T47D (cell line): ENCODE data around the gene AMH.

ENCODE experiments used
- DNase-seq, 2 experiments: peaks; one replicate each; pipeline versions ENCODE4 v3.0.0 to v3.0.0-alpha.2; 2011 to 2012; ENCODE audit warnings: low read depth in 1 of 2, low spot score in 1 of 2
- JUND ChIP-seq: IDR thresholded peaks from 2 replicates; pipeline ENCODE4 v1.6.1; 2012; ENCODE audit warnings: low read depth
- in situ Hi-C: cut with HindIII; loops from 2 replicates; pipeline ENCODE4 v1.10.0; 2016; ENCODE audit warnings: low sequenced_read_pairs, low pct_unique_long_range_greater_than_20kb

The AMH gene

DNA sequence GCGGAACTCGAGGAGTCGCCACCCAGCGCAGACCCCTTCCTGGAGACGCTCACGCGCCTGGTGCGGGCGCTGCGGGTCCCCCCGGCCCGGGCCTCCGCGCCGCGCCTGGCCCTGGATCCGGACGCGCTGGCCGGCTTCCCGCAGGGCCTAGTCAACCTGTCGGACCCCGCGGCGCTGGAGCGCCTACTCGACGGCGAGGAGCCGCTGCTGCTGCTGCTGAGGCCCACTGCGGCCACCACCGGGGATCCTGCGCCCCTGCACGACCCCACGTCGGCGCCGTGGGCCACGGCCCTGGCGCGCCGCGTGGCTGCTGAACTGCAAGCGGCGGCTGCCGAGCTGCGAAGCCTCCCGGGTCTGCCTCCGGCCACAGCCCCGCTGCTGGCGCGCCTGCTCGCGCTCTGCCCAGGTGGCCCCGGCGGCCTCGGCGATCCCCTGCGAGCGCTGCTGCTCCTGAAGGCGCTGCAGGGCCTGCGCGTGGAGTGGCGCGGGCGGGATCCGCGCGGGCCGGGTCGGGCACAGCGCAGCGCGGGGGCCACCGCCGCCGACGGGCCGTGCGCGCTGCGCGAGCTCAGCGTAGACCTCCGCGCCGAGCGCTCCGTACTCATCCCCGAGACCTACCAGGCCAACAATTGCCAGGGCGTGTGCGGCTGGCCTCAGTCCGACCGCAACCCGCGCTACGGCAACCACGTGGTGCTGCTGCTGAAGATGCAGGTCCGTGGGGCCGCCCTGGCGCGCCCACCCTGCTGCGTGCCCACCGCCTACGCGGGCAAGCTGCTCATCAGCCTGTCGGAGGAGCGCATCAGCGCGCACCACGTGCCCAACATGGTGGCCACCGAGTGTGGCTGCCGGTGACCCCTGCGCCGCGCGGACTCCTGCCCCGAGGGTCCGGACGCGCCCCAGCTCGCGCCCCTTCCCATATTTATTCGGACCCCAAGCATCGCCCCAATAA is 2.3 kb downstream of the AMH start:
- TF ChIP-seq JUND: no peak
- DNase-seq: no peak

DNA sequence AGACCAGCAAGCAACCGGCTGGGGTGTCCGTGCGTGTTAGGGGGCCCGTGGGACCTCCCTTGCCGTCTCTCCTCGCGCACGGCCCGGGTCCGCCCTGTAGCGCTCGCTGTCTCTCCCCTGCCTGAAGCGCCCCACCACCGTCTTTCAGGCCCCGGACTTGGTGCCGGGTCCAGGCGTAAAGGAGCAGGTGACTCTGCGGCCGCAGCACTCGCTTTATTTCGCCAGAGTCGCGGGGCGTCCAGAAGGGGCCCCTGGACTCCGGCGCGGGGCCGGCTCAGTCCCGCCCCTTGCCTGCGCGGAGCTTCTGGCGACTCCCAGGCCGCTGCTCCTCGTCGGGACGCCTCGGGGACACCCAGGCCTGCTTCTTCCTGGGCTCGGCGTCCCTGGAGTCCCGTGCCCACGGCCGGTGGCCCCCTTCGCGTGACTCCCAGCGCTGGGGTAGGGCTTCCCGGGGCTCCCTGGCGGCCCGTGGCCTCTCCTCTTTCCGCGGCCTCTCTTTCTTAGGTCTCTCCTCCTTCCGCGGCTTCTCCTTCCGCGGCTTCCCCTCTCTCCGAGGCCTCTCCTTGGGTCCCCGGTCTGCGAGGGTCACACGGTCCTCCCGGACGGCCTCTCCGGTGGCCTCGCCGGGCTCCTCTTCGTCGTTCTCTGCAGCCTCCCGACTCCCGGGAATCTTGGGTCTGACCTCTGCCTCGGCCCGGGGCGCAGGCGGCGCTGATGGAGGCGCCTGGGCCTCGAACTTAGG is 3.1 kb downstream of the AMH start:
- no peak for TF ChIP-seq JUND

More for the DNA sequence above, 2.3 kb downstream of the AMH start:
- in situ Hi-C loops: no loop called here

DNA sequence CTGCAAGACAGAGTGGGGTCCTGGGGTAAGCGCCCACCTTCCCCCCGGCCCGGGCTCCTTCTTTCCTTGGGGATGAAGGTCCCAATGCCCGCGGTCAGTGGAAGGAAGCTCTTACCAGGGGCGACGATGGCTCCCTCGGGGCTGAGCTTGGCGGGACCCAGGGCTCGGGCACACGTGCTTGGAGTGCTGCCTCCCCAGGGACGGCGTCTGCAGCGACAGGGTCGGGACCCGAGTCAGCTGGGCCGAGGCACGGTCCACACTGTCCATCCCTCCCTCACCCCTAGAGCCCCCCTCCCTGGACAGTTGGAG is 3.6 kb downstream of the AMH start:
- no peak for DNase-seq
- in situ Hi-C loops: no loop called here
- no peak for TF ChIP-seq JUND

More for the DNA sequence above, 3.1 kb downstream of the AMH start:
- DNase-seq: no peak
- in situ Hi-C loops: no loop called here

GRCh38 chr19:2253106-2254063 is 4.3 kb downstream of the AMH start:
- no peak for TF ChIP-seq JUND
- DNase-seq: no peak
- in situ Hi-C loops: no loop called here

DNA sequence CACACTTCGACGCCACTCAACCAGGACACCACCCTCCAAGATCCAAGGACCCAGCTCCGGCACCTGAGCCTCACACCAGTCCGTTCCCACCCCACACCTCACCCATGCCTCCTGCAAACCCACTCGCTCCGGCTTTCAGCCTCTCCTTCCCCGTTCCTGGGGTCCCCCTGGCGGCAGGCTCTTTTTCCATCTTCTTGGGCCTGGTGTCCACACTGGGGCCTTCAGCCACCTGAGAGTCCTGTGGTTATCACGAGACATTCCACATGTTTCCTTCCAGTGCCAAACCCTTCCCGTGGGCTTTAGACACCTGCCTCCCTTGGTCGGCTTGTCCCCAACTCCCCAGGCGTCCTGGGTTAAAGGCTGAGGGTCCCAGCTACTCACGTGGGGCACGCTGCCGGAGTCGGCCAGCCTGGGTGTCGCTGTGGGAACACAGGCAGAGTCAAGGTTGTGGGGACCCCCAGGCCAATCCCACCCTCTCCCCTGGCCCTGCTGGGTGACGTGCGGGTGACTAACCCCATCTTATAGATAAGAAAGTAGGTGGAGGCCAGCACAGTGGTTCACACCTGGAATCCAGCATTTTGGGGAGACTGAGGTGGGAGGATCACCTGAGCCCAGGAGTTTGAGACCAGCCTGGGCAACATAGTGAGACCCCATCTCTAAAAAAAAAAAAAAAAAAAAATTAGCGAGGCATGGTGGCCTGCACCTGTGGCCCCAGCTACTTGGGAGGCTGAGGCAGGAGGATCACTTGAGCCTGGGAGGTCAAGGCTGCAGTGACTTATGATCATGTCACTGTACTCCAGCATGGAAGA is 5.1 kb downstream of the AMH start:
- TF ChIP-seq JUND: no peak
- in situ Hi-C loops: no loop called here
- DNase-seq: no peak

DNA sequence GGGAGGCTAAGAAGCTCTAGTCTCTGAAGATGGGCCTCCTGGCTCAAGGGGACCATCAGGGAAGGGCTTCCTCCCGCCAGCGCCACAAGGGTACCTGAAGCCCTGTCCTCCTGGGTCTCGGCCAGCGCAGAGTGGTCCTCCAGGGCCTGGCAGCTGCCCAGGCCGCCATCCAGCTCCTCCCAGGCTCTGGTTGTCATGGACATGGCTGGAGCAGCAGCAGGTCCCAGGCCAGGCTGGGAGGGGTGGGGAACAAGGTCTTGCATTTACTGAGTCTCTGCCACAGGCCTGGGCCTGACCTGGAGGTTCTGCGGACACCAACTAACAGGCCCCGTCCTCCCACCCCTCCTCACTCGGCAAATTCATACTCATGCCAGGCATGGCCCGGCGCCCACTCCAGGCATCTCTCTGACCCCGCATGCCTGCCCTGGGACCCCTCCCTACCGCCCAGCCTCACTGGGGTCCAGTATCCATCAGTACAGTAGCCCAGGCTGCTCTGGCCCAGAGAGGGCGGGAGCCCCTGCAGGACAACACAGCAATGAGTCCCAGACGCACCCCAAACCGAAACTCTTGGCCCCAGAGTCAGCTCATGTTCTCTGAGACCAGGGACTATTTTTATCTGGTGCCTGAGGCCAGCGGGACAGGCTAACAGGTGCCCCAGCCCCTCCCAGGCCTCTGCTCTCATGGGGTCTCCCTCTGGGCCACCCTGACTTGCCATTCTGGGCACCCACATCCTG is 6.2 kb downstream of the AMH start:
- no peak for TF ChIP-seq JUND
- in situ Hi-C loops: no loop called here
- DNase-seq: no peak

- in situ Hi-C loops: no loop called here
- DNase-seq: no peak
- no peak for TF ChIP-seq JUND
Measured at GRCh38 chr19:2255982-2256685, 7.0 kb downstream of the AMH start, which contains the start of gene JSRP1. Gene JSRP1 (minus strand): TSS chr19:2256417. CDS start chr19:2255314, 1,103 bp downstream.

DNA sequence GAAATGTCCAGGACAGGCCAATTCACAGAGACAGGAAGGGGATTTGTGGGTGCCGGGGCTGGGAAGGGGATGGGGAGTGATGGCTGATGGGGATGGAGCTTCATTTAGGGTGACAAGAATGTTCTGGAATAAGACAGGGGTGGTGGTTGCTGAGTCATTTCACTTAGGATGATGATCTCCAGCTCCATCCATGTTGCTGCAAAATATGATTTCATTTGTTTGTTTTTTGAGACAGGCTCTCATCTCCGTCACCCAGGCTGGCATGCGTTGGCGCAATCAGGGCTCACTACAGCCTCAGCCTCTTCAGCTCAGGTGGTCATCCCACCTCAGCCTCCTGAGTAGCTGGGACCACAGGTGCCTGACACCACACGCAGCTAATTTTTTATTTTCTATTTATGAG is 10.2 kb downstream of the AMH start:
- no peak for DNase-seq
- no peak for TF ChIP-seq JUND
- in situ Hi-C loops: no loop called here

- in situ Hi-C loops: no loop called here
- DNase-seq: no peak
- no peak for TF ChIP-seq JUND
Measured at GRCh38 chr19:2260341-2260805, 11.2 kb downstream of the AMH start.

DNA sequence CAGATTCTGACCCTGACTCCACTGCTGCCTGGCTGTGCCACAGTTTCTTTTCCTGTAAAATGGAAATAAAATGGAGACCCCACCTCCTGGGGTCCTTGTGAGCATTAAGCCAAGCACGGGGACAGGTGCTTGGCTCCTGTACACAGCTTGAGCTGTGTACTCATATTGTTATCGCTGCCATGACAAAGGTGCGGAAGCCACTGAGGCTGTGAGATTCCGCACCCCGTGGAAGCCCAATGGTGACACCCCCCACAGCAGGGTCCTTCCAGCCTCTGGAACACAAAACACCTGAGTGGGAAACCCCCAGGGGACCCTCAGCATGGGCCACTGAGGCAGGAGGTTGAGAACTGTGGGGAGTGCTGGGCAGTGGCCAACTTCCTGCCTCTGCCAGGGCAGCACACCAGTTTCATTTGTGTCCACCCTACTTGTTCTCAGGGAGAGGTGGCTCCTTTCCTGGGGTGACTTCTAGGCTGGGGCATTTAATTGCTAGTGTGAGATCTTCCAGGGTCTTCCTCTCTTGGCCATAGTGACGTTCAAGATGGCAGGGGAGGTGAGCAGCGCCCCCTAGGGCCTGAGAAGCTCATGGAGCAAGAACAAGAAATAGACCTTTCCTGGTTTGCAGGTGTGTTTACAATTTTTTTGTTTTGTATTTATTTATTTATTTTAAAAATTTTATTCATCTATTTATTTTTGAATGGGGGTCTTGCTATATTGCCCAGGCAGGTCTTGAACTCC is 12.5 kb downstream of the AMH start:
- in situ Hi-C loops: no loop called here
- DNase-seq: no peak
- no peak for TF ChIP-seq JUND
